ENCODE results near the gene CLASP1. TPM values are rescaled to one million over a fixed set of nuclear protein-coding genes. Genes with fewer than 3 reads are reported as not detected.

The CLASP1 gene
- total RNA-seq, 2 experiments from 2014 or later = 33.8 to 72.4 TPM

DNA sequence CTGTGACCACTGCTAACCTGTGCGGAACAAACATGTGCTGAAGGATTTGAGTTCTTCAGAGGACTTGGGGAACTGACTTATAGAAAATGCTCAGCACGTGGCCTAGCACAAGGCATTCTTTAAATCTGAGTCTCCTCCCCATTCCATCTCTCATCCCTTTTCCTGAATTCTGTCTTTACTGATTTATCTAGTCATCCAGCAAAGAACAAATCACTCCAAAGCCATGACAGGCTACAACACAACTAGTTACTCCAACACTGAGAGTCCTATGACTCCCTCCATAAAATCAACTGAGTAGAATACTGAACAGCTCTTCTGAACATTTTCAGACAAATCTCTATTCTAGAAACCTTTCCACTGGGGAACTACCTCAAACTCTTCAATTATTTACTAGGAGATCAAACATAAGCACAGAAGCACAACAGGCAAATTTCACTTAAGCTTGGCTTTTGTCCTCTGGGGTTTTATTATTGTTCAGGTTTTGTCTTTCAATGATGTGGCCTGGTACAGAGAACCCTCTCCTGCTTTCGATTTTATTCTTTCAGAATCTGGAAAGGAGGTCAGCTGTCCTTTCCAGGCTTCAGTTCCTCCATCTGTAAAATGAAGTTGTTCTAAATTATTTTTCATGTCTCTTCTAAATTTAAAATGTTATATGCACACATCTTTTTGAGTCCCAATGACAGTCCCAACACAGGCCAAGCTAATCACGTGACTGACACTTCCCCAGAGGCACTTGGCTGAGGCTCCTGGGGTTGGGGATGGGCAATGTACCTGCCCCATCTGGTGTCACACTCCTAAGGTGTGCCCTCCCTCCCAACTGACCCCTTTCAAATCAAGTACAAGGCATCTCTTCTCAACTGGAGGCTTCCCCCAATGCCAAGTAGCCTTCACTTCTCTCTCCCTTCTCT is 86.7 kb downstream of the CLASP1 start:
- Histone ChIP-seq H3K9me3 (ENCODE audit: low read length) (peaks cover 16% of the 10 kb centered on the region), H3K36me3 (ENCODE audit: insufficient read depth, low read length) (peaks cover 6% of the 10 kb centered on the region; the same call in 1 of the 2 replicates), H3K79me2 (ENCODE audit: insufficient read depth, low read depth, low read length) (peaks cover 23% of the 10 kb centered on the region; the same call in 1 of the 2 replicates), H3K4me3 (ENCODE audit: low read depth, low read length, poor library complexity, severe bottlenecking) (no peak overlapping the region), H3K27ac (ENCODE audit: low read depth, low read length, poor library complexity, severe bottlenecking) (no peak overlapping the region), H3K4me1 (ENCODE audit: insufficient read depth, low read length, poor library complexity, severe bottlenecking) (peaks cover 12% of the 10 kb centered on the region), H3K9me2 (ENCODE audit: insufficient read depth, low read length) (no peaks in the 10 kb centered on the region), H2AFZ (ENCODE audit: low read length) (no peak overlapping the region), H3K4me2 (ENCODE audit: low read length) (no peak overlapping the region), H4K20me1 (ENCODE audit: insufficient read depth, low read length) (peaks cover 9% of the 10 kb centered on the region)
- no TSS peak for BruUV-seq (replicated peaks)
- intact Hi-C loops (cut with micrococcal nuclease; ENCODE audit: unreplicated experiment) = loop anchor here (5.0 kb wide), 1 partner anchor 85 kb away; the partner anchor contains the start of gene CLASP1
- ChIA-PET CTCF (ENCODE audit: unreplicated experiment) (no interaction called here), POLR2A (no interaction called here)
- DNase-seq (ENCODE audit: low spot score) = no peak
- TF ChIP-seq, protein P1, sequence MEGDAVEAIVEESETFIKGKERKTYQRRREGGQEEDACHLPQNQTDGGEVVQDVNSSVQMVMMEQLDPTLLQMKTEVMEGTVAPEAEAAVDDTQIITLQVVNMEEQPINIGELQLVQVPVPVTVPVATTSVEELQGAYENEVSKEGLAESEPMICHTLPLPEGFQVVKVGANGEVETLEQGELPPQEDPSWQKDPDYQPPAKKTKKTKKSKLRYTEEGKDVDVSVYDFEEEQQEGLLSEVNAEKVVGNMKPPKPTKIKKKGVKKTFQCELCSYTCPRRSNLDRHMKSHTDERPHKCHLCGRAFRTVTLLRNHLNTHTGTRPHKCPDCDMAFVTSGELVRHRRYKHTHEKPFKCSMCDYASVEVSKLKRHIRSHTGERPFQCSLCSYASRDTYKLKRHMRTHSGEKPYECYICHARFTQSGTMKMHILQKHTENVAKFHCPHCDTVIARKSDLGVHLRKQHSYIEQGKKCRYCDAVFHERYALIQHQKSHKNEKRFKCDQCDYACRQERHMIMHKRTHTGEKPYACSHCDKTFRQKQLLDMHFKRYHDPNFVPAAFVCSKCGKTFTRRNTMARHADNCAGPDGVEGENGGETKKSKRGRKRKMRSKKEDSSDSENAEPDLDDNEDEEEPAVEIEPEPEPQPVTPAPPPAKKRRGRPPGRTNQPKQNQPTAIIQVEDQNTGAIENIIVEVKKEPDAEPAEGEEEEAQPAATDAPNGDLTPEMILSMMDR (conservative IDR thresholded peaks at IDR 0.05; ENCODE audit: low read length) = no peak
- no peak for TF ChIP-seq EZH2phosphoT487 (IDR thresholded peaks at IDR 0.05; ENCODE audit: borderline replicate concordance, low read depth, low read length)

DNA sequence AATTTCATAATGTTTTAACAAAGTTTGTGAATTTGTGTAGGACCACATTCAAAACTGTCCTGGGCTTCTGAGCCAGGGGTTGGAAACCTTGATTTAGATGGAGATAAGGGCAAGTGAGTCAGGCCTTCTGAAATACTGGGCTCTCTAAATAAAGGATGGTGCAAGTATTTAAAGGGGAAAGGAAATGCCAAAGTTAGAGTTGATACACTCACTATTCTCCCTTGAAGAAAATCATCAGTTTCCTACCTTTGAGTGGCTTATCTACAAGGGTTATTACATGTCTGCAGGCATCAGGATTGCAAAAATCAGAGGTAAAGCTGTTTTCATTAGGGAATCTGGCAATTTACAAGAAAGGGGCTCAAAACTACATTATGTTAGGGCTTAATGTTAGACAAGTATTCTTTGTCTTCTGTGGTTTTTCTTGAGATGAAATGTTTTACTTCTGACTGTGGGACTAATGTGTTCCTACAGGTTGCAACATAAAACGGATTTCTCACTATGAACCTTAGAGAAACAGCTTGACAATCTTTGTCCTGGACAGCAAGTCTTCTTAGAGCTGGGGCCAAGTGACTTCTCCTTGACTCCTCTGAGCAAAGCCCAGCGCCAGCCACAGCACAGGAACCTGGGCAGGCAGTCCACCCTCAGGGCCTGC is 87.5 kb downstream of the CLASP1 start:
- Histone ChIP-seq H3K4me3 (ENCODE audit: low read depth, low read length, poor library complexity, severe bottlenecking) (no peak overlapping the region), H3K27ac (ENCODE audit: low read depth, low read length, poor library complexity, severe bottlenecking) (no peak overlapping the region), H3K4me1 (ENCODE audit: insufficient read depth, low read length, poor library complexity, severe bottlenecking) (peaks cover 12% of the 10 kb centered on the region), H3K9me2 (ENCODE audit: insufficient read depth, low read length) (no peaks in the 10 kb centered on the region), H3K36me3 (ENCODE audit: insufficient read depth, low read length) (peaks cover 6% of the 10 kb centered on the region; the same call in 1 of the 2 replicates), H3K4me2 (ENCODE audit: low read length) (no peak overlapping the region), H4K20me1 (ENCODE audit: insufficient read depth, low read length) (peaks cover 9% of the 10 kb centered on the region; the same call in 1 of the 2 replicates), H2AFZ (ENCODE audit: low read length) (no peak overlapping the region), H3K9me3 (ENCODE audit: low read length) (peaks cover 16% of the 10 kb centered on the region), H3K79me2 (ENCODE audit: insufficient read depth, low read depth, low read length) (peaks cover 23% of the 10 kb centered on the region; the same call in 1 of the 2 replicates)
- DNase-seq (ENCODE audit: low spot score) = no peak
- ChIA-PET CTCF (ENCODE audit: unreplicated experiment) (interaction anchor here (0.6 kb wide), 1 partner anchor 14 kb away, joined by 13 read pairs; no protein-coding TSS in a partner anchor), POLR2A (interaction anchor here (0.6 kb wide), 1 partner anchor 73 kb away, joined by 3 read pairs; no protein-coding TSS in a partner anchor)
- intact Hi-C loops (cut with micrococcal nuclease; ENCODE audit: unreplicated experiment) = loop anchor here (5.0 kb wide), 1 partner anchor 86 kb away; the partner anchor contains the start of gene CLASP1
- TF ChIP-seq, protein P1 (conservative IDR thresholded peaks at IDR 0.05; ENCODE audit: low read length) = no peak
- no peak for TF ChIP-seq EZH2phosphoT487 (IDR thresholded peaks at IDR 0.05; ENCODE audit: borderline replicate concordance, low read depth, low read length)
- no TSS peak for BruUV-seq (replicated peaks)
